HepG2 (cell line): ENCODE data around the gene ZFAND2B. TPM values are rescaled to one million over a fixed set of nuclear protein-coding genes. Genes with fewer than 3 reads are reported as not detected.
A peak's percentile ranks its signal among the peaks of the same experiment; 100 is the strongest.

ENCODE experiments used
- AGO2 ChIP-seq: fragments of 200-400 bp; formaldehyde crosslinking; optimal IDR thresholded peaks from 2 replicates; pipeline ENCODE3; 2017; ENCODE audit warnings: mild to moderate bottlenecking, low read depth, low read length, moderate library complexity
- ATF2 ChIP-seq: sonication (generic); formaldehyde crosslinking; IDR thresholded peaks from 2 replicates; pipeline ENCODE4 v1.4.0; 2020; ENCODE audit warnings: missing genetic modification reagents
- BHLHE40 ChIP-seq: IDR thresholded peaks from 2 replicates; pipeline ENCODE4 v1.6.1; 2011; ENCODE audit warnings: low read length, improper control_type of control experiment
- CENPT ChIP-seq: sonication (generic); formaldehyde crosslinking; IDR thresholded peaks from 2 replicates; pipeline ENCODE4 v1.8.0; 2022; ENCODE audit warnings: low read depth, mild to moderate bottlenecking, moderate library complexity, missing genetic modification reagents
- GMEB2 ChIP-seq: IDR thresholded peaks from 2 replicates; pipeline ENCODE4 v1.6.1; 2016; ENCODE audit warnings: missing biosample characterization, missing genetic modification reagents, low read depth
- HMG20B ChIP-seq: conservative IDR thresholded peaks from 2 replicates; pipeline ENCODE4 v1.6.1; 2016; ENCODE audit warnings: missing genetic modification reagents, missing compliant biosample characterization
- IRF2 ChIP-seq: IDR thresholded peaks from 2 replicates; pipeline ENCODE4 v1.6.1; 2018; ENCODE audit warnings: missing genetic modification reagents, missing compliant biosample characterization
- KDM4B ChIP-seq: sonication (generic); formaldehyde crosslinking; IDR thresholded peaks from 2 replicates; pipeline ENCODE4 v1.4.0; 2020; ENCODE audit warnings: missing genetic modification reagents
- KDM6A ChIP-seq: IDR thresholded peaks from 2 replicates; pipeline ENCODE4 v1.6.1; 2016; ENCODE audit warnings: low read depth
- MATR3 ChIP-seq: sonication (generic); formaldehyde crosslinking; IDR thresholded peaks from 2 replicates; pipeline ENCODE4 v1.4.0; 2020; ENCODE audit warnings: missing genetic modification reagents
- MTF2 ChIP-seq: sonication (generic); formaldehyde crosslinking; IDR thresholded peaks from 2 replicates; pipeline ENCODE4 v1.5.0; 2020; ENCODE audit warnings: missing genetic modification reagents, borderline replicate concordance
- NCOR1 ChIP-seq: fragments of 200-600 bp; sonication (generic); IDR thresholded peaks from 2 replicates; pipeline ENCODE4 v1.7.0; 2017; ENCODE audit warnings: antibody characterized with exemption, low read length, borderline replicate concordance
- NFE2 ChIP-seq: sonication (generic); formaldehyde crosslinking; IDR thresholded peaks from 2 replicates; pipeline ENCODE4 v1.4.0; 2020; ENCODE audit warnings: missing genetic modification reagents
- NRL ChIP-seq: sonication (generic); formaldehyde crosslinking; IDR thresholded peaks from 2 replicates; pipeline ENCODE4 v1.5.0; 2020; ENCODE audit warnings: missing genetic modification reagents, mild to moderate bottlenecking, moderate library complexity, borderline replicate concordance
- POLR2A ChIP-seq, 2 experiments: IDR thresholded peaks; 2 replicates each; pipeline ENCODE4 v1.6.1; 2011; ENCODE audit warnings: low read depth in 2 of 2, low read length in 2 of 2, mild to moderate bottlenecking in 1 of 2, moderate library complexity in 1 of 2; ENCODE audit not compliant: insufficient read depth in 1 of 2
- TP53 ChIP-seq: sonication (generic); formaldehyde crosslinking; conservative IDR thresholded peaks from 2 replicates; pipeline ENCODE4 v1.4.0; 2020; ENCODE audit warnings: missing genetic modification reagents
- YEATS2 ChIP-seq: sonication (generic); formaldehyde crosslinking; IDR thresholded peaks from 2 replicates; pipeline ENCODE4 v1.4.0; 2020; ENCODE audit warnings: missing genetic modification reagents, borderline replicate concordance
- ZBTB20 ChIP-seq: sonication (generic); formaldehyde crosslinking; IDR thresholded peaks from 2 replicates; pipeline ENCODE4 v1.8.1; 2023; ENCODE audit warnings: missing genetic modification reagents, low read depth, mild to moderate bottlenecking, borderline replicate concordance
- ZNF101 ChIP-seq: sonication (generic); formaldehyde crosslinking; IDR thresholded peaks from 2 replicates; pipeline ENCODE4 v1.4.0; 2020; ENCODE audit warnings: mild to moderate bottlenecking, low read depth, missing genetic modification reagents, borderline replicate concordance
- polyA plus RNA-seq, 8 experiments: library from polyadenylated mRNA; depleted of rRNA in 3 of 8; stranded (reverse) in 7 of 8; unstranded in 1 of 8; fragments of >200 nt; fragmentation: Illumina TruSeq in 4 of 8; extraction: Trizol in 4 of 8; gene quantifications; 2 replicates each; pipeline versions ENCODE4 v1.2.1 to v1.2.3, GENCODE V29; 2011 to 2016; ENCODE audit warnings: low read depth in 4 of 8, missing spikeins in 1 of 8, mixed read lengths in 1 of 8; ENCODE audit not compliant: insufficient read depth in 1 of 8
- total RNA-seq, 5 experiments: library from RNA; depleted of rRNA; stranded (reverse); fragments of >200 nt; fragmentation: Illumina TruSeq; extraction: Trizol; gene quantifications; 2 replicates each; pipeline ENCODE4 v1.2.3, GENCODE V29; 2016; ENCODE audit warnings: low read depth in 1 of 5
- TF ChIP-seq, protein P1 (sequence below): sonication (generic); formaldehyde crosslinking; IDR thresholded peaks from 2 replicates; pipeline ENCODE4 v1.5.0; 2020; ENCODE audit warnings: missing genetic modification reagents, mild to moderate bottlenecking, borderline replicate concordance
- TF ChIP-seq, protein P2 (sequence below): sonication (generic); formaldehyde crosslinking; IDR thresholded peaks from 2 replicates; pipeline ENCODE4 v1.5.1; 2020; ENCODE audit warnings: mild to moderate bottlenecking, missing genetic modification reagents, moderate library complexity
- TF ChIP-seq, protein P3 (sequence below): sonication (generic); formaldehyde crosslinking; IDR thresholded peaks from 2 replicates; pipeline ENCODE4 v1.4.0; 2020; ENCODE audit warnings: missing genetic modification reagents

The ZFAND2B gene
- total and polyA plus RNA-seq, 2 of the 13 experiments (the other 11 are each of a cell fraction or from before 2014, with no cell fraction given) = 53.3 to 115 TPM

- TF ChIP-seq, protein P1, sequence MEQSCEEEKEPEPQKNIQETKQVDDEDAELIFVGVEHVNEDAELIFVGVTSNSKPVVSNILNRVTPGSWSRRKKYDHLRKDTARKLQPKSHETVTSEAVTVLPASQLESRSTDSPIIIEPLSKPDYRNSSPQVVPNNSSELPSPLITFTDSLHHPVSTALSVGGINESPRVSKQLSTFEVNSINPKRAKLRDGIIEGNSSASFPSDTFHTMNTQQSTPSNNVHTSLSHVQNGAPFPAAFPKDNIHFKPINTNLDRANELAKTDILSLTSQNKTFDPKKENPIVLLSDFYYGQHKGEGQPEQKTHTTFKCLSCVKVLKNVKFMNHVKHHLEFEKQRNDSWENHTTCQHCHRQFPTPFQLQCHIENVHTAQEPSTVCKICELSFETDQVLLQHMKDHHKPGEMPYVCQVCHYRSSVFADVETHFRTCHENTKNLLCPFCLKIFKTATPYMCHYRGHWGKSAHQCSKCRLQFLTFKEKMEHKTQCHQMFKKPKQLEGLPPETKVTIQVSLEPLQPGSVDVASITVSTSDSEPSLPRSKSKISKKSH (CRISPR knock-in tag) = peak; percentile 91; the same call in 1 of the 2 replicates
- peak; percentile 93 for TF ChIP-seq ZBTB20 (CRISPR knock-in tag)
- no peak for TF ChIP-seq CENPT (CRISPR knock-in tag)
- peak; percentile 51; the same call in 1 of the 2 replicates for TF ChIP-seq NRL
- no peak for TF ChIP-seq HMG20B (CRISPR knock-in tag)
- no peak for TF ChIP-seq GMEB2
- TF ChIP-seq, protein P2, sequence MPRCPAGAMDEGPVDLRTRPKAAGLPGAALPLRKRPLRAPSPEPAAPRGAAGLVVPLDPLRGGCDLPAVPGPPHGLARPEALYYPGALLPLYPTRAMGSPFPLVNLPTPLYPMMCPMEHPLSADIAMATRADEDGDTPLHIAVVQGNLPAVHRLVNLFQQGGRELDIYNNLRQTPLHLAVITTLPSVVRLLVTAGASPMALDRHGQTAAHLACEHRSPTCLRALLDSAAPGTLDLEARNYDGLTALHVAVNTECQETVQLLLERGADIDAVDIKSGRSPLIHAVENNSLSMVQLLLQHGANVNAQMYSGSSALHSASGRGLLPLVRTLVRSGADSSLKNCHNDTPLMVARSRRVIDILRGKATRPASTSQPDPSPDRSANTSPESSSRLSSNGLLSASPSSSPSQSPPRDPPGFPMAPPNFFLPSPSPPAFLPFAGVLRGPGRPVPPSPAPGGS (CRISPR knock-in tag) = no peak; the same call in none of the 2 replicates
- peak; percentile 29; the same call in 1 of the 2 replicates for TF ChIP-seq NCOR1
- TF ChIP-seq, protein P3, sequence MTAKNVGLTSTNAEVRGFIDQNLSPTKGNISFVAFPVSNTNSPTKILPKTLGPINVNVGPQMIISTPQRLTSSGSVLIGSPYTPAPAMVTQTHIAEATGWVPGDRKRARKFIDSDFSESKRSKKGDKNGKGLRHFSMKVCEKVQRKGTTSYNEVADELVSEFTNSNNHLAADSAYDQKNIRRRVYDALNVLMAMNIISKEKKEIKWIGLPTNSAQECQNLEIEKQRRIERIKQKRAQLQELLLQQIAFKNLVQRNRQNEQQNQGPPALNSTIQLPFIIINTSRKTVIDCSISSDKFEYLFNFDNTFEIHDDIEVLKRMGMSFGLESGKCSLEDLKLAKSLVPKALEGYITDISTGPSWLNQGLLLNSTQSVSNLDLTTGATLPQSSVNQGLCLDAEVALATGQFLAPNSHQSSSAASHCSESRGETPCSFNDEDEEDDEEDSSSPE = no peak; the same call in 1 of the 2 replicates
- TF ChIP-seq IRF2 (CRISPR knock-in tag) = peak; percentile 58; the same call in 1 of the 2 replicates
- no peak for TF ChIP-seq TP53
- TF ChIP-seq AGO2 = no peak
- TF ChIP-seq MATR3 = no peak
- TF ChIP-seq POLR2A (IDR thresholded peaks at IDR 0.05; ENCODE audit: insufficient read depth in 1 of 2, low read depth in 2 of 2, low read length in 2 of 2) = 0 out of 4 replicates have a peak, but pooled peaks of 1 of the 2 experiments have one; percentile 31
- TF ChIP-seq ZNF101 (CRISPR knock-in tag) = no peak
- peak; percentile 73 for TF ChIP-seq KDM6A (CRISPR knock-in tag)
- TF ChIP-seq MTF2 (CRISPR knock-in tag) = no peak
- TF ChIP-seq YEATS2 (CRISPR knock-in tag) = peak; percentile 11; the same call in 1 of the 2 replicates
- peak; percentile 62; the same call in 1 of the 2 replicates for TF ChIP-seq KDM4B (CRISPR knock-in tag)
- no peak for TF ChIP-seq NFE2
- TF ChIP-seq BHLHE40 = no peak
- peak; percentile 23 for TF ChIP-seq ATF2 (CRISPR knock-in tag)
Measured at GRCh38 chr2:219249203-219249980, 42.8 kb downstream of the ZFAND2B start (continued).
